T-cell (primary cell): ENCODE results near the gene SEMA6B. TPM values are rescaled to one million over a fixed set of nuclear protein-coding genes. Genes with fewer than 3 reads are reported as not detected.
A peak's percentile ranks its signal among the peaks of the same experiment; 100 is the strongest.

ENCODE experiments used
- ATAC-seq, 4 experiments: fragments of 200-7000 bp in 3 of 4; fragments of 150-1000 bp in 1 of 4; cut with Tn5 transposase; replicated peaks in 1 of 4; 1 replicate in 3 of 4; 2 replicates in 1 of 4; pipeline ENCODE4 v1.10.0; 2021; ENCODE audit warnings: moderate library complexity in 3 of 4, mild to moderate bottlenecking in 2 of 4, moderate number of reproducible peaks in 1 of 4
- CTCF ChIA-PET, 2 donors: fragments of 300-600 bp; sonication (Branson Sonifier 250); formaldehyde crosslinking; loops; one replicate each; lab custom pipeline; 2022; ENCODE audit warnings: antibody characterized with exemption in 2 of 2; lab: Charles Lee
- POLR2A ChIA-PET, 2 donors: fragments of 300-600 bp; sonication (Branson Sonifier 250); formaldehyde crosslinking; loops; one replicate each; lab custom pipeline; 2022; ENCODE audit warnings: antibody characterized with exemption in 2 of 2; lab: Charles Lee
- DNase-seq, 35 experiments: peaks; one replicate each; pipeline versions ENCODE4 v3.0.0 to v3.0.0-alpha.2; 2013 to 2023
- H3K27ac ChIP-seq: one replicate; pipeline ENCODE4 v1.5.1; 2013; ENCODE audit warnings: low read length
- H3K27me3 ChIP-seq, 2 experiments: replicated peaks in 1 of 2; 1 replicate in 1 of 2; 2 replicates in 1 of 2; pipeline versions ENCODE4 v1.6.1 to v1.7.0; 2013; ENCODE audit warnings: low read length in 1 of 2, mixed read lengths in 1 of 2; ENCODE audit not compliant: control insufficient read depth in 2 of 2, insufficient read depth in 2 of 2; ENCODE audit errors: extremely low read depth in 1 of 2
- H3K36me3 ChIP-seq, 2 donors: 1 replicate in 1 of 2; 2 replicates in 1 of 2; pipeline versions ENCODE4 v1.6.1 to v1.7.0; 2013; ENCODE audit warnings: low read length in 1 of 2; ENCODE audit not compliant: control insufficient read depth in 2 of 2, insufficient read depth in 1 of 2; ENCODE audit errors: extremely low read depth in 1 of 2
- H3K4me1 ChIP-seq, 2 experiments: 1 replicate in 1 of 2; 2 replicates in 1 of 2; pipeline versions ENCODE4 v1.6.1 to v1.7.0; 2013; ENCODE audit warnings: low read length in 2 of 2, mixed read lengths in 1 of 2; ENCODE audit not compliant: insufficient read depth in 2 of 2, control insufficient read depth in 1 of 2; ENCODE audit errors: extremely low read depth in 1 of 2
- H3K4me3 ChIP-seq, 2 donors: 1 replicate in 1 of 2; 2 replicates in 1 of 2; pipeline versions ENCODE4 v1.5.1 to v1.7.0; 2013; ENCODE audit warnings: mild to moderate bottlenecking in 2 of 2, low read length in 1 of 2, moderate library complexity in 1 of 2; ENCODE audit not compliant: control insufficient read depth in 1 of 2; ENCODE audit errors: extremely low read depth in 1 of 2
- H3K9me3 ChIP-seq: 2 replicates; pipeline ENCODE4 v1.7.0; 2013
- H3K27ac Mint-ChIP-seq, 2 donors: one replicate each; pipeline ENCODE4 v1.8.0; 2020 to 2021; ENCODE audit warnings: mild to moderate bottlenecking in 2 of 2, mixed read lengths in 2 of 2
- H3K27me3 Mint-ChIP-seq, 2 donors: one replicate each; pipeline ENCODE4 v1.8.0; 2021 to 2022; ENCODE audit warnings: mixed read lengths in 2 of 2
- H3K36me3 Mint-ChIP-seq: one replicate; pipeline ENCODE4 v1.8.0; 2021; ENCODE audit warnings: mixed read lengths
- H3K4me1 Mint-ChIP-seq, 3 donors: one replicate each; pipeline ENCODE4 v1.8.0; 2020 to 2022; ENCODE audit warnings: mixed read lengths in 3 of 3, mild to moderate bottlenecking in 1 of 3
- H3K4me3 Mint-ChIP-seq, 3 donors: one replicate each; pipeline ENCODE4 v1.8.0; 2020 to 2022; ENCODE audit warnings: mild to moderate bottlenecking in 3 of 3, mixed read lengths in 3 of 3, moderate library complexity in 3 of 3
- H3K9me3 Mint-ChIP-seq, 3 donors: one replicate each; pipeline ENCODE4 v1.8.0; 2020 to 2022; ENCODE audit warnings: mixed read lengths in 3 of 3
- WGBS: methylation state at CpG from one replicate; pipeline ENCODE4 v1.1.5; 2013; ENCODE audit warnings: missing lambda C conversion rate; ENCODE audit not compliant: insufficient coverage; 5-methylcytosine and 5-hydroxymethylcytosine counted together
- total RNA-seq, 35 experiments: library from RNA in 6 of 35; stranded (reverse) in 6 of 35; fragments of 120-200 nt in 1 of 35; gene quantifications; one replicate each; pipeline versions ENCODE4 v1.2.1 to v1.2.4 and lab custom pipeline; 2013 to 2026

Gene SEMA6B
- total RNA-seq, 5 donors from 2014 or later (not counting 1 experiment from before 2014, with no cell fraction given) = 0.25 to 0.43 (median 0.32) TPM; not detected in 2

- Mint-ChIP-seq H3K27ac (no peak overlapping the region), H3K4me1 (peaks cover 5 to 13% (median 8%) of the 10 kb centered on the region in 3 donors), H3K4me3 (no peak overlapping the region), H3K27me3 (peaks cover 3 to 30% of the 10 kb centered on the region in 2 donors), H3K9me3 (no peaks in the 10 kb centered on the region), H3K36me3 (no peaks in the 10 kb centered on the region)
- Histone ChIP-seq H3K9me3 (no peaks in the 10 kb centered on the region), H3K4me3 (no peak overlapping the region), H3K36me3 (no peaks in the 10 kb centered on the region), H3K4me1 (peaks cover 0 to 17% of the 10 kb centered on the region in 2 experiments), H3K27me3 (peaks cover 2 to 67% of the 10 kb centered on the region in 2 experiments), H3K27ac (no peak overlapping the region)
- 79% methylated on average over 2 of the region's 3 CpGs for WGBS
- ChIA-PET POLR2A (no interaction called here), CTCF (no interaction called here)
- ATAC-seq = no peak
- DNase-seq = no peak
Measured at GRCh38 chr19:4539169-4539692, 20.3 kb downstream of the SEMA6B start.

- no peak for ATAC-seq
Measured at GRCh38 chr19:4538601-4538954, 20.9 kb downstream of the SEMA6B start.

GRCh38 chr19:4537953-4538600, 21.4 kb downstream of the SEMA6B start:
- ATAC-seq (no peak), DNase-seq (no peak)
- Mint-ChIP-seq H3K36me3 (no peaks in the 10 kb centered on the region), H3K9me3 (no peaks in the 10 kb centered on the region), H3K4me1 (peaks cover 5 to 13% (median 8%) of the 10 kb centered on the region in 3 donors), H3K27ac (no peak overlapping the region), H3K4me3 (no peak overlapping the region), H3K27me3 (peaks cover 3 to 32% of the 10 kb centered on the region in 2 donors)
- H3K36me3 ChIP-seq = no peaks in the 10 kb centered on the region
- peaks cover 0 to 17% of the 10 kb centered on the region in 2 experiments for H3K4me1 ChIP-seq
- POLR2A ChIA-PET = no interaction called here
- H3K4me3 ChIP-seq = no peak overlapping the region
- CTCF ChIA-PET = no interaction called here
- peaks cover 2 to 73% of the 10 kb centered on the region in 2 experiments for H3K27me3 ChIP-seq
- H3K27ac ChIP-seq = no peak overlapping the region
- 87% methylated on average over 26 of the region's 27 CpGs for WGBS
- H3K9me3 ChIP-seq = no peaks in the 10 kb centered on the region

More at GRCh38 chr19:4538601-4538954, 20.9 kb downstream of the SEMA6B start:
- H3K4me3 Mint-ChIP-seq = no peak overlapping the region
- H3K27ac Mint-ChIP-seq = no peak overlapping the region
- ChIA-PET CTCF (no interaction called here), POLR2A (no interaction called here)
- H3K36me3 Mint-ChIP-seq = no peaks in the 10 kb centered on the region
- Histone ChIP-seq H3K27me3 (peaks cover 2 to 73% of the 10 kb centered on the region in 2 experiments), H3K36me3 (no peaks in the 10 kb centered on the region), H3K4me3 (no peak overlapping the region), H3K4me1 (peaks cover 0 to 17% of the 10 kb centered on the region in 2 experiments), H3K9me3 (no peaks in the 10 kb centered on the region), H3K27ac (no peak overlapping the region)
- 91% methylated on average over 12 of the region's 13 CpGs for WGBS
- peaks cover 3 to 31% of the 10 kb centered on the region in 2 donors for H3K27me3 Mint-ChIP-seq
- peaks cover 5 to 13% (median 8%) of the 10 kb centered on the region in 3 donors for H3K4me1 Mint-ChIP-seq
- DNase-seq = no peak
- H3K9me3 Mint-ChIP-seq = no peaks in the 10 kb centered on the region

GRCh38 chr19:4536798-4537197, 22.7 kb downstream of the SEMA6B start:
- H3K36me3 Mint-ChIP-seq = no peaks in the 10 kb centered on the region
- CTCF ChIA-PET = no interaction called here

GRCh38 chr19:4534836-4535658, 24.4 kb downstream of the SEMA6B start, which contains the start of gene PLIN5:
Gene PLIN5 (minus strand): TSS chr19:4535224. CDS start chr19:4534074, 1,150 bp downstream.
- POLR2A ChIA-PET = interaction anchor here in 1 of 2 donors (0.6 kb wide), 1 partner anchor 64 kb away, joined by 3 read pairs; no protein-coding TSS in a partner anchor
- Mint-ChIP-seq H3K4me1 (peaks cover 4 to 11% (median 5%) of the 10 kb centered on the region in 3 donors), H3K27ac (peak within 1 kb of the TSS in 1 of 2 donors; percentile 52)

More at GRCh38 chr19:4536798-4537197, 22.7 kb downstream of the SEMA6B start:
- H3K27me3 Mint-ChIP-seq = peaks cover 3 to 32% of the 10 kb centered on the region in 2 donors
- Histone ChIP-seq H3K9me3 (no peaks in the 10 kb centered on the region), H3K4me3 (no peak overlapping the region), H3K27ac (no peak overlapping the region), H3K27me3 (peaks cover 2 to 67% of the 10 kb centered on the region in 2 experiments), H3K36me3 (no peaks in the 10 kb centered on the region), H3K4me1 (peaks cover 0 to 17% of the 10 kb centered on the region in 2 experiments)
- H3K4me1 Mint-ChIP-seq = peaks cover 5 to 13% (median 8%) of the 10 kb centered on the region in 3 donors
- POLR2A ChIA-PET = no interaction called here
- no peak for ATAC-seq
- no peak overlapping the region for H3K27ac Mint-ChIP-seq
- H3K9me3 Mint-ChIP-seq = no peaks in the 10 kb centered on the region
- 81% methylated on average over 4 of the region's 5 CpGs for whole genome bisulfite sequencing
- H3K4me3 Mint-ChIP-seq = no peak overlapping the region
- DNase-seq = no peak

GRCh38 chr19:4533835-4534424, 25.6 kb downstream of the SEMA6B start:
- Mint-ChIP-seq H3K27me3 (peaks cover 0 to 22% of the 10 kb centered on the region in 2 donors), H3K4me3 (no peak overlapping the region), H3K27ac (peak overlapping the region in 1 of 2 donors; percentile 28), H3K9me3 (no peaks in the 10 kb centered on the region), H3K36me3 (no peaks in the 10 kb centered on the region), H3K4me1 (peaks cover 4 to 7% (median 5%) of the 10 kb centered on the region in 3 donors)
- POLR2A ChIA-PET = no interaction called here
- 87% methylated on average over 7 of the region's 9 CpGs for WGBS
- ATAC-seq = no peak
- H3K9me3 ChIP-seq = no peaks in the 10 kb centered on the region
- no peak for DNase-seq
- no peaks in the 10 kb centered on the region for H3K36me3 ChIP-seq
- no peak overlapping the region for H3K27ac ChIP-seq
- H3K4me1 ChIP-seq = peaks cover 0 to 11% of the 10 kb centered on the region in 2 experiments
- CTCF ChIA-PET = no interaction called here
- H3K4me3 ChIP-seq = no peak overlapping the region
- H3K27me3 ChIP-seq = peaks cover 3 to 53% of the 10 kb centered on the region in 2 experiments

More at GRCh38 chr19:4534836-4535658, 24.4 kb downstream of the SEMA6B start, which contains the start of gene PLIN5:
- H3K36me3 ChIP-seq = no peaks in the 10 kb centered on the region
- 23% methylated on average over 39 of the region's 49 CpGs for WGBS
- H3K27me3 Mint-ChIP-seq = peaks cover 3 to 31% of the 10 kb centered on the region in 2 donors
- no peak within 1 kb of the TSS for H3K4me3 ChIP-seq
- peak; percentile 48 to 76 (median 62) for ATAC-seq
- CTCF ChIA-PET = no interaction called here
- DNase-seq = peak in 28 of 35 experiments; percentile 13 to 51 (median 34)
- no peaks in the 10 kb centered on the region for H3K9me3 Mint-ChIP-seq
- H3K4me3 Mint-ChIP-seq = peak within 1 kb of the TSS in 2 of 3 donors; percentile 21 to 28
- no peaks in the 10 kb centered on the region for H3K36me3 Mint-ChIP-seq
- peaks cover 3 to 62% of the 10 kb centered on the region in 2 experiments for H3K27me3 ChIP-seq
- H3K27ac ChIP-seq = no peak within 1 kb of the TSS
- H3K9me3 ChIP-seq = no peaks in the 10 kb centered on the region
- peaks cover 0 to 15% of the 10 kb centered on the region in 2 experiments for H3K4me1 ChIP-seq
